H9 (cell line): ENCODE measurements around the gene SHLD2. TPM values are rescaled to one million over a fixed set of nuclear protein-coding genes. Genes with fewer than 3 reads are reported as not detected.
"Not testable (repeated sequence)": the region's sequence is repeated elsewhere in the genome, so short reads cannot be mapped to it uniquely, and the experiment has no call there.

Source experiments
- DNase-seq: peaks from one replicate; pipeline ENCODE4 v3.0.0-alpha.2; 2017
- H2AFZ ChIP-seq: one replicate; pipeline ENCODE4 v1.6.1; 2013; ENCODE audit warnings: mild to moderate bottlenecking, low read length, control low read depth, moderate library complexity
- H2AK5ac ChIP-seq: 2 replicates; pipeline ENCODE4 v1.6.1; 2013; ENCODE audit warnings: low read length, control low read depth, mixed read lengths; ENCODE audit not compliant: insufficient read length
- H2BK120ac ChIP-seq: one replicate; pipeline ENCODE4 v1.6.1; 2013; ENCODE audit warnings: low read depth, mild to moderate bottlenecking, low read length, control low read depth, inconsistent platforms; ENCODE audit not compliant: poor library complexity, severe bottlenecking
- H2BK12ac ChIP-seq: 2 replicates; pipeline ENCODE4 v1.6.1; 2013; ENCODE audit warnings: low read length, control low read depth, mixed read lengths, low read depth; ENCODE audit not compliant: insufficient read length
- H2BK15ac ChIP-seq: 2 replicates; pipeline ENCODE4 v1.6.1; 2013; ENCODE audit warnings: low read depth, low read length, control low read depth
- H2BK20ac ChIP-seq: one replicate; pipeline ENCODE4 v1.6.1; 2013; ENCODE audit warnings: low read depth, mild to moderate bottlenecking, low read length, control low read depth, inconsistent platforms; ENCODE audit not compliant: poor library complexity, severe bottlenecking
- H2BK5ac ChIP-seq: 2 replicates; pipeline ENCODE4 v1.6.1; 2013; ENCODE audit warnings: low read length, control low read depth, mixed read lengths; ENCODE audit not compliant: insufficient read length
- H3K14ac ChIP-seq: 2 replicates; pipeline ENCODE4 v1.6.1; 2013; ENCODE audit warnings: low read length, control low read depth; ENCODE audit not compliant: insufficient read depth
- H3K18ac ChIP-seq: 2 replicates; pipeline ENCODE4 v1.6.1; 2013; ENCODE audit warnings: low read depth, mild to moderate bottlenecking, mixed read lengths, low read length, control low read depth; ENCODE audit not compliant: insufficient read length
- H3K23ac ChIP-seq: 2 replicates; pipeline ENCODE4 v1.6.1; 2013; ENCODE audit warnings: low read length, control low read depth, mixed read lengths, low read depth; ENCODE audit not compliant: insufficient read length
- H3K23me2 ChIP-seq: 2 replicates; pipeline ENCODE4 v1.6.1; 2013; ENCODE audit warnings: low read depth, mild to moderate bottlenecking, mixed read lengths, low read length, control low read depth; ENCODE audit not compliant: insufficient read length, poor library complexity, severe bottlenecking
- H3K27ac ChIP-seq: 2 replicates; pipeline ENCODE4 v1.5.1; 2013; ENCODE audit warnings: low read length, control low read depth, mixed read lengths, low read depth; ENCODE audit not compliant: insufficient read length
- H3K27me3 ChIP-seq: 2 replicates; pipeline ENCODE4 v1.6.1; 2013; ENCODE audit warnings: low read length, control low read depth, inconsistent platforms; ENCODE audit not compliant: insufficient read depth
- H3K4ac ChIP-seq: 2 replicates; pipeline ENCODE4 v1.6.1; 2013; ENCODE audit warnings: low read depth, mild to moderate bottlenecking, control low read depth, inconsistent platforms, low read length, moderate library complexity
- H3K4me1 ChIP-seq: 2 replicates; pipeline ENCODE4 v1.6.1; 2013; ENCODE audit warnings: low read length, control low read depth, inconsistent platforms; ENCODE audit not compliant: insufficient read depth
- H3K4me2 ChIP-seq: 2 replicates; pipeline ENCODE4 v1.6.1; 2013; ENCODE audit warnings: low read length, control low read depth, mixed read lengths; ENCODE audit not compliant: insufficient read length, insufficient read depth
- H3K56ac ChIP-seq: 2 replicates; pipeline ENCODE4 v1.6.1; 2013; ENCODE audit warnings: low read depth, mild to moderate bottlenecking, mixed read lengths, low read length, control low read depth; ENCODE audit not compliant: insufficient read length
- H3K79me1 ChIP-seq: 2 replicates; pipeline ENCODE4 v1.6.1; 2013; ENCODE audit warnings: low read depth, mild to moderate bottlenecking, moderate library complexity, low read length, control low read depth, inconsistent platforms; ENCODE audit not compliant: insufficient read depth, poor library complexity, severe bottlenecking
- H3K79me2 ChIP-seq: 2 replicates; pipeline ENCODE4 v1.6.1; 2013; ENCODE audit warnings: low read length, control low read depth, inconsistent platforms; ENCODE audit not compliant: insufficient read depth
- H3K9ac ChIP-seq: 2 replicates; pipeline ENCODE4 v1.6.1; 2013; ENCODE audit warnings: low read length, control low read depth, mixed read lengths; ENCODE audit not compliant: insufficient read length; ENCODE audit errors: extremely low read depth
- H3K9me3 ChIP-seq: one replicate; pipeline ENCODE4 v1.6.1; 2013; ENCODE audit warnings: low read depth, low read length, inconsistent platforms; ENCODE audit not compliant: control insufficient read depth
- H3T11ph ChIP-seq: one replicate; pipeline ENCODE4 v1.6.1; 2013; ENCODE audit warnings: mild to moderate bottlenecking, low read length, control low read depth, inconsistent platforms
- H4K20me1 ChIP-seq: one replicate; pipeline ENCODE4 v1.6.1; 2013; ENCODE audit not compliant: control insufficient read depth, insufficient read length, insufficient read depth
- H4K5ac ChIP-seq: 2 replicates; pipeline ENCODE4 v1.6.1; 2013; ENCODE audit warnings: low read depth, mild to moderate bottlenecking, mixed read lengths, low read length, control low read depth; ENCODE audit not compliant: insufficient read length
- H4K8ac ChIP-seq: replicated peaks from 2 replicates; pipeline ENCODE4 v1.6.1; 2013; ENCODE audit warnings: low read length, control low read depth, mixed read lengths, low read depth; ENCODE audit not compliant: insufficient read length
- H4K91ac ChIP-seq: 2 replicates; pipeline ENCODE4 v1.6.1; 2013; ENCODE audit warnings: low read depth, mild to moderate bottlenecking, moderate library complexity, mixed read lengths, low read length, control low read depth; ENCODE audit not compliant: insufficient read length
- H3K27ac Mint-ChIP-seq, 3 experiments: 2 replicates in 2 of 3; 3 replicates in 1 of 3; pipeline ENCODE4 v1.8.0; 2020 to 2021; ENCODE audit warnings: mixed read lengths in 3 of 3, mild to moderate bottlenecking in 1 of 3, moderate library complexity in 1 of 3
- H3K27me3 Mint-ChIP-seq: 2 replicates; pipeline ENCODE4 v1.8.0; 2021; ENCODE audit warnings: low read depth, mild to moderate bottlenecking, moderate library complexity, mixed read lengths
- H3K36me3 Mint-ChIP-seq, 3 experiments: 2 replicates in 2 of 3; 3 replicates in 1 of 3; pipeline ENCODE4 v1.8.0; 2020 to 2021; ENCODE audit warnings: low read depth in 3 of 3, mixed read lengths in 3 of 3; ENCODE audit not compliant: insufficient read depth in 1 of 3
- H3K4me1 Mint-ChIP-seq, 2 experiments: 2 replicates each; pipeline ENCODE4 v1.8.0; 2020; ENCODE audit warnings: mixed read lengths in 2 of 2
- H3K4me3 Mint-ChIP-seq, 2 experiments: 2 replicates in 1 of 2; 3 replicates in 1 of 2; pipeline ENCODE4 v1.8.0; 2020 to 2021; ENCODE audit warnings: mild to moderate bottlenecking in 2 of 2, mixed read lengths in 2 of 2, moderate library complexity in 1 of 2
- H3K9me3 Mint-ChIP-seq, 2 experiments: 2 replicates in 1 of 2; 3 replicates in 1 of 2; pipeline ENCODE4 v1.8.0; 2020; ENCODE audit warnings: mild to moderate bottlenecking in 2 of 2, mixed read lengths in 2 of 2, moderate library complexity in 1 of 2
- WGBS: extraction: QIAGEN DNeasy Blood & Tissue Kit; methylation state at CpG from one replicate; pipeline ENCODE4 v1.1.7; 2013; ENCODE audit warnings: missing lambda C conversion rate, low lambda C conversion rate, mixed read lengths; ENCODE audit not compliant: insufficient read length; ENCODE audit errors: extremely low coverage; 5-methylcytosine and 5-hydroxymethylcytosine counted together
- total RNA-seq: library from RNA; stranded (reverse); gene quantifications from 2 replicates; pipeline ENCODE4 v1.2.1, GENCODE V29; 2021

SHLD2 gene
- total RNA-seq, 1 experiment from 2014 or later, result 27.8 TPM

- H3K23ac ChIP-seq, H4K8ac ChIP-seq, H3K9me3 Mint-ChIP-seq, H2BK15ac ChIP-seq, H3K4ac ChIP-seq, H3K27ac Mint-ChIP-seq, H3K4me3 Mint-ChIP-seq, H3K79me1 ChIP-seq, H3K27ac ChIP-seq, H3K27me3 Mint-ChIP-seq, H2AFZ ChIP-seq, H3K36me3 Mint-ChIP-seq, H4K5ac ChIP-seq, H3K18ac ChIP-seq, H2AK5ac ChIP-seq, H2BK12ac ChIP-seq, H3K9ac ChIP-seq, H4K91ac ChIP-seq, H3K27me3 ChIP-seq, H3K56ac ChIP-seq, H3T11ph ChIP-seq, H3K79me2 ChIP-seq, H3K4me1 Mint-ChIP-seq, DNase-seq, H3K9me3 ChIP-seq, H2BK20ac ChIP-seq, H3K23me2 ChIP-seq, H3K14ac ChIP-seq, H3K4me1 ChIP-seq, H4K20me1 ChIP-seq, H2BK5ac ChIP-seq, H2BK120ac ChIP-seq, H3K4me2 ChIP-seq: not testable (repeated sequence)
- WGBS, result no CpG with 5 or more reads among the region's 3 CpGs
Observed at GRCh38 chr10:87162703-87163293, 67.8 kb downstream of the SHLD2 start.

- not testable (repeated sequence) for H4K20me1 ChIP-seq, DNase-seq, H2AK5ac ChIP-seq, H2BK15ac ChIP-seq, H3T11ph ChIP-seq, H2BK20ac ChIP-seq, H3K36me3 Mint-ChIP-seq, H3K4me3 Mint-ChIP-seq, H3K79me2 ChIP-seq, H3K4me1 Mint-ChIP-seq, H3K9ac ChIP-seq, H3K27me3 ChIP-seq, H4K5ac ChIP-seq, H2BK120ac ChIP-seq, H2BK12ac ChIP-seq, H2AFZ ChIP-seq, H4K8ac ChIP-seq, H3K27ac ChIP-seq, H3K23ac ChIP-seq, H3K18ac ChIP-seq, H3K4ac ChIP-seq, H2BK5ac ChIP-seq, H3K4me2 ChIP-seq, H3K9me3 ChIP-seq, H3K27ac Mint-ChIP-seq, H3K27me3 Mint-ChIP-seq, H3K79me1 ChIP-seq, H3K4me1 ChIP-seq, H3K14ac ChIP-seq, H3K23me2 ChIP-seq, H3K9me3 Mint-ChIP-seq, H3K56ac ChIP-seq, H4K91ac ChIP-seq
- no CpG with 5 or more reads among the region's 2 CpGs for WGBS
Observed at GRCh38 chr10:87163414-87163813, 68.4 kb downstream of the SHLD2 start.
